Measurements from ENCODE around the gene SAMD1. TPM values are rescaled to one million over a fixed set of nuclear protein-coding genes. Genes with fewer than 3 reads are reported as not detected.

The SAMD1 gene
- polyA plus RNA-seq, 3 donors = 0.78 to 19.4 (median 1.4) TPM

- Histone ChIP-seq H2AFZ (ENCODE audit: insufficient read depth, low read depth, low read length, poor library complexity, severe bottlenecking) (no peak overlapping the region), H3K9ac (ENCODE audit: insufficient read depth, low read length, poor library complexity, severe bottlenecking) (no peak overlapping the region), H3K9me3 (replicated peaks in 1 of 2; ENCODE audit: control insufficient read depth in 1 of 2, insufficient read depth in 1 of 2, low read length in 2 of 2) (peaks cover 0 to 3% of the 10 kb centered on the region in 2 donors), H3K79me2 (ENCODE audit: insufficient read depth, low read length) (no peaks in the 10 kb centered on the region), H3K4me1 (ENCODE audit: control insufficient read depth in 1 of 2, insufficient read depth in 2 of 2, low read length in 2 of 2) (peaks cover 6 to 9% of the 10 kb centered on the region in 2 donors), H3K4me2 (replicated peaks; ENCODE audit: extremely low read depth, low read length, poor library complexity, severe bottlenecking) (peak overlapping the region; percentile 45), H3K27ac (ENCODE audit: low read depth in 1 of 2, low read length in 2 of 2) (no peak overlapping the region), H3K27me3 (ENCODE audit: control insufficient read depth in 2 of 2, insufficient read depth in 2 of 2, low read length in 2 of 2) (peaks cover 16 to 54% of the 10 kb centered on the region in 2 donors), H3K36me3 (replicated peaks in 1 of 2; ENCODE audit: control insufficient read depth in 1 of 2, insufficient read depth in 2 of 2, low read length in 2 of 2) (no peaks in the 10 kb centered on the region), H4K20me1 (ENCODE audit: insufficient read depth, low read length) (no peaks in the 10 kb centered on the region), H3K4me3 (replicated peaks in 1 of 3; ENCODE audit: low read depth in 2 of 3, low read length in 3 of 3) (no peak overlapping the region)
- H3K36me3 Mint-ChIP-seq = peaks cover 4 to 7% of the 10 kb centered on the region in 2 donors
- intact Hi-C loops (cut with micrococcal nuclease) = no loop called here
- no peak for DNase-seq
- no peak for TF ChIP-seq CTCF (IDR thresholded peaks at IDR 0.05)
- 25% methylated on average over 17 of the region's 17 CpGs for WGBS (ENCODE audit: insufficient coverage)
- H3K4me1 Mint-ChIP-seq = peaks cover 23% of the 10 kb centered on the region
- peaks cover 0 to 10% (median 1%) of the 10 kb centered on the region in 7 donors for H3K9me3 Mint-ChIP-seq
- peaks cover 57 to 75% (median 72%) of the 10 kb centered on the region in 3 donors for H3K27me3 Mint-ChIP-seq (ENCODE audit: low read depth in 3 of 3)
- H3K27ac Mint-ChIP-seq = peak overlapping the region in 1 of 7 donors; percentile 30
- H3K4me3 Mint-ChIP-seq = peak overlapping the region in 1 of 2 donors; percentile 79
Measured at GRCh38 chr19:14058182-14059092, 32.1 kb downstream of the SAMD1 start.

- Histone ChIP-seq H3K79me2 (ENCODE audit: insufficient read depth, low read length) (no peaks in the 10 kb centered on the region), H2AFZ (ENCODE audit: insufficient read depth, low read depth, low read length, poor library complexity, severe bottlenecking) (no peak overlapping the region), H3K36me3 (replicated peaks in 1 of 2; ENCODE audit: control insufficient read depth in 1 of 2, insufficient read depth in 2 of 2, low read length in 2 of 2) (peaks cover 8 to 14% of the 10 kb centered on the region in 2 donors), H3K27me3 (ENCODE audit: control insufficient read depth in 2 of 2, insufficient read depth in 2 of 2, low read length in 2 of 2) (peaks cover 16 to 54% of the 10 kb centered on the region in 2 donors), H3K27ac (ENCODE audit: low read depth in 1 of 2, low read length in 2 of 2) (no peak overlapping the region), H3K9me3 (replicated peaks in 1 of 2; ENCODE audit: control insufficient read depth in 1 of 2, insufficient read depth in 1 of 2, low read length in 2 of 2) (peaks cover 8 to 10% of the 10 kb centered on the region in 2 donors), H3K9ac (ENCODE audit: insufficient read depth, low read length, poor library complexity, severe bottlenecking) (no peak overlapping the region), H3K4me3 (replicated peaks in 1 of 3; ENCODE audit: low read depth in 2 of 3, low read length in 3 of 3) (peak overlapping the region in 1 of 3 experiments; percentile 23), H3K4me1 (ENCODE audit: control insufficient read depth in 1 of 2, insufficient read depth in 2 of 2, low read length in 2 of 2) (peaks cover 6 to 9% of the 10 kb centered on the region in 2 donors), H3K4me2 (replicated peaks; ENCODE audit: extremely low read depth, low read length, poor library complexity, severe bottlenecking) (peak overlapping the region; percentile 45), H4K20me1 (ENCODE audit: insufficient read depth, low read length) (no peaks in the 10 kb centered on the region)
- Mint-ChIP-seq H3K27me3 (ENCODE audit: low read depth in 3 of 3) (peaks cover 60 to 78% (median 64%) of the 10 kb centered on the region in 3 donors), H3K4me1 (peaks cover 20% of the 10 kb centered on the region), H3K4me3 (peak overlapping the region; percentile 20 to 71), H3K9me3 (peaks cover 5 to 20% (median 9%) of the 10 kb centered on the region in 7 donors), H3K27ac (no peak overlapping the region), H3K36me3 (peaks cover 15 to 19% of the 10 kb centered on the region in 2 donors)
- 39% methylated on average over 11 of the region's 19 CpGs for WGBS (ENCODE audit: insufficient coverage)
- no peak for TF ChIP-seq CTCF (IDR thresholded peaks at IDR 0.05)
- no peak for DNase-seq
- intact Hi-C loops (cut with micrococcal nuclease) = no loop called here
Measured at GRCh38 chr19:14056741-14057356, 33.7 kb downstream of the SAMD1 start.
